Measurements from ENCODE around the gene UBR1. TPM values are rescaled to one million over a fixed set of nuclear protein-coding genes. Genes with fewer than 3 reads are reported as not detected.
A peak's percentile ranks its signal among the peaks of the same experiment; 100 is the strongest.
"Not testable (repeated sequence)": the region's sequence is repeated elsewhere in the genome, so short reads cannot be mapped to it uniquely, and the experiment has no call there.

UBR1 gene
- total RNA-seq, 2 donors from 2014 or later: 31.0 to 32.1 TPM

DNA sequence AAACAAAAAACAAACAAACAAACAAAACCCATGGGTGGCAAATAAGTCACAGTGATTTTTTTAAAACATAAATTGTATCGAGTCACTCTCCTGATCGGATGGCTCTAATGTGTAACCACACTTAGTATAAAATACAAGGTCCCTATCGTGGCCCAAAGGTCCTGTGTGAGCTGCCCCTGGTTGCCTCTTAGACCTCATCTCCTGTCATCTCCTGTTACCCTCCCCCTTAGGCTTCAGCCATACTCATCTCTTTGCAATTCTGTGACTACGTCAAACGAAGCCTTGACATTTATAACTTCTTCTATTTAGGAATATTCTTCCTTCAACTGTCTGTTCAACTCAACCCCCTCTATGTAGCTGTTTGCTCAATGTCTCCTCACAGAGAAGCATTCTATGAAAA lies 141.4 kb downstream of the UBR1 start:
- DNase-seq (ENCODE audit: low spot score in 2 of 2): no peak
- Mint-ChIP-seq H3K36me3 (peaks cover 7 to 14% of the 10 kb centered on the region in 2 donors), H3K27ac (peak overlapping the region in 1 of 2 donors; percentile 5), H3K9me3 (no peaks in the 10 kb centered on the region)
- no peak for ATAC-seq

DNA sequence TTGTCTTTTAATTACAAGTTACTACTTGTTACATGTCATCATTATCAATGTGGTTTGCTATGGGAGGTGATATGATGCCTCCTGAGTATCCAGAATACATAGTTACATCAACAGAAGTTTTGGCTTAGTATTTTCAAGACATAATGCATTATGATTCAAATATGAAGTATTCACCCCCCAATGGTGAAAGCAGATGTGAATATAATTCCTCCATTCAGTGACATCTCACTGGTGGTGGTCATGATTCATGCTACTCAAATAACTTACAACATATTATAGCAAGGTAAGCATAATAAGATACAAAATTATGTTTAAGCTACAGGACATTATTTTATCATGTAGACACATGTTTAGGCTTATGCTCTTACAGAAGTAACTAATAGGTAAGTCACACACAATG lies 150.3 kb downstream of the UBR1 start:
- peak overlapping the region in 1 of 2 donors; percentile 64 for H3K27ac Mint-ChIP-seq
- H3K36me3 Mint-ChIP-seq: peaks cover 22 to 44% of the 10 kb centered on the region in 2 donors

GRCh38 chr15:42954291-42954690 lies 151.5 kb downstream of the UBR1 start:
- Mint-ChIP-seq H3K36me3 (peaks cover 12 to 50% of the 10 kb centered on the region in 2 donors), H3K9me3 (peaks cover 0 to 6% of the 10 kb centered on the region in 2 donors), H3K27ac (peak overlapping the region in 1 of 2 donors; percentile 29)
- DNase-seq (ENCODE audit: low spot score in 2 of 2) (no peak), ATAC-seq (no peak)

More for the DNA sequence above, 150.3 kb downstream of the UBR1 start:
- no peak for DNase-seq (ENCODE audit: low spot score in 2 of 2)
- peaks cover 0 to 6% of the 10 kb centered on the region in 2 donors for H3K9me3 Mint-ChIP-seq
- ATAC-seq: peak in 1 of 2 donors; percentile 52

- not testable (repeated sequence) for H3K27ac Mint-ChIP-seq; DNase-seq (ENCODE audit: low spot score in 2 of 2); ATAC-seq; H3K9me3 Mint-ChIP-seq
- H3K36me3 Mint-ChIP-seq: peaks cover 5 to 30% of the 10 kb centered on the region in 2 donors
Observed at GRCh38 chr15:42948898-42949297, 156.9 kb downstream of the UBR1 start.

DNA sequence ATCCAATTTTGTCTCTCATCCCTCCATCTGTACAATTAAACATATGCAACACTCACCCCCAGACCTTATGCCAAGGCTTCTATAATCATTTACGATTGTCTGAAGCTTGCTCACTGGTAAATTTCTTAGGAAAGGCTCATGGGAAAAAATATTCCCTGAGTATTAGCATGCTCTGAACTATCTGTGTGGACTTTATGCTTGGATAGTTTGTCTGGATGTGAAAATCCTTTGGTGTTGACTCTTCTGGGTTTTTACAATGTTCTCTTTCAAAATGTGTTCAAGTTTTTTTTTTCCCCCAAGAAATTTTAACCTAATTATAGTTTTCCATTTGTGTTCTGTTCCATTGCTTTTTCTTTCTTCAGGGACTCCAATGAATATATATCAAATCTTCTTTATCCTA lies 165.3 kb downstream of the UBR1 start:
- Mint-ChIP-seq H3K9me3 (no peaks in the 10 kb centered on the region), H3K27ac (no peak overlapping the region)
- DNase-seq (ENCODE audit: low spot score in 2 of 2): no peak

DNA sequence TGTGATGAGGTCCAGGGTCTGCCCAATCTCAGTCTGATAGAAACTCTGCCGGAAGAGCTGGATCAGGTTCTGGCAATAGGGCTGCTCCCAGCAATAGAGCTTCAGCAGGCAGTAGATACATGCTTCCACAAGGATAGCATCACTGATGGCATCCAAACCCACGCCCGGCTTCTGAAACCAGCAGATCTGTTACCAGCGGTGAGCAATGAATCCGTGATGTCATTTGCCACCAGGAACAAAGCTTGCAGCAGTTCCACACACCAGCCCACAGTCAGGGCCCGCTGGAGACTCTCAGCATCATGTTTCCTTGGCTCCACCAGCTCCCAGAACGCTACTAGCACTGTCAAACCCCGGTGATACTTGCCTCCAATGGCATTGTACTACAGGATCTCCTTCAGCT lies 166.0 kb downstream of the UBR1 start:
- DNase-seq (ENCODE audit: low spot score in 2 of 2): no peak
- peaks cover 0 to 9% of the 10 kb centered on the region in 2 donors for H3K36me3 Mint-ChIP-seq

More for the DNA sequence above, 165.3 kb downstream of the UBR1 start:
- no peak for ATAC-seq
- H3K36me3 Mint-ChIP-seq: peaks cover 0 to 9% of the 10 kb centered on the region in 2 donors

GRCh38 chr15:42937143-42937542 lies 168.7 kb downstream of the UBR1 start:
- ATAC-seq: no peak
- Mint-ChIP-seq H3K27ac (no peak overlapping the region), H3K36me3 (no peaks in the 10 kb centered on the region), H3K9me3 (no peaks in the 10 kb centered on the region)
- no peak for DNase-seq (ENCODE audit: low spot score in 2 of 2)

More for the DNA sequence above, 166.0 kb downstream of the UBR1 start:
- no peak overlapping the region for H3K27ac Mint-ChIP-seq
- no peaks in the 10 kb centered on the region for H3K9me3 Mint-ChIP-seq
- no peak for ATAC-seq

DNA sequence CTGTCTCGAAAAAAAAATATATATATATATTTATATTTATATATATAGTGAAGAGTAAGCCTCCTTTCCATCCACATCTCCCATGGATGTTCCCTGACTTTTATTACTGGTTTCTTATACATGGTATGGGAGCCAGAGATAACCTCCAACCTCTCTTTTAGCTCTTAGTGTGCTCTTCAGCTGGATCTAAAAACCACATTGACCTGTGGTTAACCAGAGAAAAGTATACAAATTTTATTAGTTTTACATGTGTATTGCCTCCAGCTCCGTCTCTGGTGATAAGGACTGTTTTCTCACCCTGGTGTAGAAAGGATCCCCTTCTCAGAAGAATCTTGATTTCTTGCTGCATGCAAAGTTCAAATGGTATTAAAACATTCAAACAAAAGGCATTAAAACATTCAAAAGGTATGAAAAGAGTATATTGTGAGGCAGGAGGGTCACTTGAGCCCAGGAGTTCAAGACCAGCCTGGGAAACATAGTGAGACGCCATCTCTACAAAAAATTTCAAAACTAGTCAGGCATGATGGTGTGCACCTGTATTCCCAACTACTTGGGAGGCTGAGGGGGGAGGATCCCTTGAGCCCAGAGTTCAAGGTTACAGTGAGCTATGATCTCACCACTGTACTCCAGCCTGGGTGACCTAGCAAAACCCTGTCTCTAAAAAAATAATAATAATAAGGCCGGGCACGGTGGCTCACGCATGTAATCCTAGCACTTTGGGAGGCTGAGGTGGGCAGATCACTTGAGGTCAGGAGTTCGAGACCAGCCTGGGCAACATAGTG lies 171.8 kb downstream of the UBR1 start:
- no peak for ATAC-seq
- DNase-seq (ENCODE audit: low spot score in 2 of 2): no peak
- Mint-ChIP-seq H3K27ac (no peak overlapping the region), H3K36me3 (no peaks in the 10 kb centered on the region), H3K9me3 (no peaks in the 10 kb centered on the region)

GRCh38 chr15:42932833-42933515 lies 172.9 kb downstream of the UBR1 start:
- no peak for DNase-seq (ENCODE audit: low spot score in 2 of 2)
- Mint-ChIP-seq H3K36me3 (no peaks in the 10 kb centered on the region), H3K27ac (no peak overlapping the region), H3K9me3 (no peaks in the 10 kb centered on the region)
- ATAC-seq: no peak

DNA sequence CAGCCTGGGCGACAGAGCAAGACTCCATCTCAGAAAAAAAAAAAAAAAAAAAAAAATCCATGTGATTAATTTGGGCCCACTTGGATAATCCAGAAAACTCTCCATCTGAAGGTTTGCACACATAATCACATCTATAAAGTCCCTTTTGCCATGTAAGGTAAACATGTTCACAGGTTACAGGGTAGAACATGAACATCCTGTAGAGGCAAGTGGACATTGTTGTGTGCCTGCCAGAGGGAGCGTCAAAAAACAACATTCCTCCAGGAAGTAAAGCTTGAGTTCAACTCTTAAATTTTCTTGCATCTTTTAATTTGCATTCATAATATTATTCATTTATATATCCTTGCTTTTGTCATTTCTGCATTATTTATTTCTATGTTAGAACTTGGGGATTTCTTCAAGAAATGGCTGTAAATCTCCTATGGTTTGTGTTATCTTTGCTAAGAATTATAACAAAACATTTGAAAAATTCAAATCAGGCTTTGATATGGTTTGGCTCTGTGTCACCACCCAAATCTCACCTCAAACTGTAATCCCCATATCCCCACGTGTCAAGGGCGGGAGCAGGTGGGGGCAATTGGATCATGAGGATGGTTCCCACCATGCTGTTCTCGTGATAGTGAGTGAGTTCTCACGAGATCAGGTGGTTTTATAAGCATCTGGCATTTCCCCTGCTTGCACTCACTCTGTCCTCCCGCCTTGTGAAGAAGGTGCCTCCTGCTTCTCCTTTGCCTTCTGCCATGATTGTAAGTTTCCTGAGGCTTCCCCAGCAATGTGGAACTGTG lies 173.9 kb downstream of the UBR1 start:
- H3K36me3 Mint-ChIP-seq: no peaks in the 10 kb centered on the region
- DNase-seq (ENCODE audit: low spot score in 2 of 2): no peak
- no peak overlapping the region for H3K27ac Mint-ChIP-seq
- no peaks in the 10 kb centered on the region for H3K9me3 Mint-ChIP-seq
- ATAC-seq: no peak

GRCh38 chr15:42929306-42929848 lies 176.5 kb downstream of the UBR1 start:
- Mint-ChIP-seq H3K36me3 (no peaks in the 10 kb centered on the region), H3K9me3 (no peaks in the 10 kb centered on the region), H3K27ac (no peak overlapping the region)
- ATAC-seq (no peak), DNase-seq (ENCODE audit: low spot score in 2 of 2) (no peak)

GRCh38 chr15:42921342-42921731 lies 184.5 kb downstream of the UBR1 start:
- Mint-ChIP-seq H3K9me3 (no peaks in the 10 kb centered on the region), H3K36me3 (peaks cover 0 to 7% of the 10 kb centered on the region in 2 donors), H3K27ac (peak overlapping the region; percentile 90 to 92)
- ATAC-seq (peak; percentile 29 to 53), DNase-seq (ENCODE audit: low spot score in 2 of 2) (peak; percentile 49 to 62)

GRCh38 chr15:42920519-42921341 lies 185.1 kb downstream of the UBR1 start, which contains the start of gene TTBK2:
TSS of gene TTBK2 (minus strand) at chr15:42920778. CDS start at chr15:42878617, 42,161 bp downstream.
- H3K27ac Mint-ChIP-seq: peak within 1 kb of the TSS; percentile 90 to 92
- ATAC-seq: peak; percentile 94 to 97
- H3K9me3 Mint-ChIP-seq: no peaks in the 10 kb centered on the region
- H3K36me3 Mint-ChIP-seq: peaks cover 0 to 7% of the 10 kb centered on the region in 2 donors
- DNase-seq (ENCODE audit: low spot score in 2 of 2): peak; percentile 96 to 98

GRCh38 chr15:42919799-42920518 lies 185.9 kb downstream of the UBR1 start:
- no peaks in the 10 kb centered on the region for H3K9me3 Mint-ChIP-seq
- ATAC-seq (peak; percentile 6 to 28), DNase-seq (ENCODE audit: low spot score in 2 of 2) (peak in 1 of 2 donors; percentile 29)
- peak overlapping the region; percentile 87 to 90 for H3K27ac Mint-ChIP-seq
- peaks cover 0 to 7% of the 10 kb centered on the region in 2 donors for H3K36me3 Mint-ChIP-seq

DNA sequence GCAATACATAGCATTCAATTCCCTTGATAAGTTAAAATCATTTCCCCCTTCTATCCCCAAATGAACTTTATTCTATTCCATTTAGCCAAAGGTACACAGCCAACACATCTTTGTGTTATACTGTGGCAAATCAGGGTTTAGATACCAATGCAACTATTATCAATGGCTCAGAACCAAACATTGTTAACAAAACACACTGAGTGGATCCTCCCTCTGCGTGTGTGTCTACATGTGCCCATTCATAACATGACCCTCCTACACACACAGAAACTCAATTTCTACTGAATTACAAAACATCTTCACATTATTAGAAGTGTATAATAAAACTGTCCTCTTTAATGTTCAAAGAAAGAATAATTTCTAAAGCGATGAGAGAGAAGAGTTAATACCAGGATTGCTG lies 186.5 kb downstream of the UBR1 start:
- H3K9me3 Mint-ChIP-seq: no peaks in the 10 kb centered on the region
- ATAC-seq (no peak), DNase-seq (ENCODE audit: low spot score in 2 of 2) (no peak)
- H3K27ac Mint-ChIP-seq: peak overlapping the region in 1 of 2 donors; percentile 90
- peaks cover 0 to 7% of the 10 kb centered on the region in 2 donors for H3K36me3 Mint-ChIP-seq
